OCI-LY7 (cell line): ENCODE results near the gene B3GALT2. TPM values are rescaled to one million over a fixed set of nuclear protein-coding genes. Genes with fewer than 3 reads are reported as not detected.

Experiments used
- BruUV-seq: library from RNA; stranded (reverse); fragments of 400-500 nt; replicated peaks from 2 replicates; lab custom pipeline; 2021; lab: Mats Ljungman, UMichigan
- CTCF ChIA-PET: fragments of 300-600 bp; sonication (Branson Sonifier 250); formaldehyde crosslinking; loops from one replicate; lab custom pipeline; 2022; ENCODE audit warnings: antibody characterized with exemption; ENCODE audit not compliant: unreplicated experiment; lab: Charles Lee
- POLR2A ChIA-PET: fragments of 300-600 bp; sonication (Branson Sonifier 250); formaldehyde crosslinking; loops from one replicate; lab custom pipeline; 2022; ENCODE audit warnings: antibody characterized with exemption; lab: Charles Lee
- DNase-seq: peaks from one replicate; pipeline ENCODE4 v3.0.0-alpha.2; 2015; ENCODE audit warnings: low spot score
- H2AFZ ChIP-seq: fragments of 200-600 bp; sonication (generic), shearing (Covaris generic); 2 replicates; pipeline ENCODE4 v1.6.1; 2014; ENCODE audit warnings: mild to moderate bottlenecking, antibody characterized with exemption, low read length, moderate library complexity
- H3K27ac ChIP-seq: fragments of 200-600 bp; sonication (generic); 2 replicates; pipeline ENCODE4 v1.5.1; 2014; ENCODE audit warnings: mixed run types, low read depth, mild to moderate bottlenecking, moderate library complexity, low read length, inconsistent platforms; ENCODE audit not compliant: poor library complexity, severe bottlenecking
- H3K36me3 ChIP-seq: fragments of 200-600 bp; sonication (generic); 2 replicates; pipeline ENCODE4 v1.6.1; 2014; ENCODE audit warnings: mild to moderate bottlenecking, antibody characterized with exemption, low read length, moderate library complexity, mixed read lengths; ENCODE audit not compliant: insufficient read depth
- H3K4me1 ChIP-seq: fragments of 200-600 bp; sonication (generic); 2 replicates; pipeline ENCODE4 v1.5.1; 2014; ENCODE audit warnings: mild to moderate bottlenecking, low read length; ENCODE audit not compliant: insufficient read depth, poor library complexity, severe bottlenecking
- H3K4me2 ChIP-seq: fragments of 200-600 bp; sonication (generic); 2 replicates; pipeline ENCODE4 v1.6.1; 2014; ENCODE audit warnings: mild to moderate bottlenecking, low read length
- H3K4me3 ChIP-seq: fragments of 200-600 bp; sonication (generic); 2 replicates; pipeline ENCODE4 v1.5.1; 2014; ENCODE audit warnings: mild to moderate bottlenecking, low read depth, low read length; ENCODE audit not compliant: poor library complexity, severe bottlenecking
- H3K79me2 ChIP-seq: fragments of 200-600 bp; sonication (generic); 2 replicates; pipeline ENCODE4 v1.6.1; 2016; ENCODE audit warnings: low read depth, mild to moderate bottlenecking, low read length, moderate library complexity, mixed read lengths; ENCODE audit not compliant: insufficient read depth
- H3K9me2 ChIP-seq: fragments of 200-600 bp; sonication (generic); 2 replicates; pipeline ENCODE4 v1.6.1; 2016; ENCODE audit warnings: mild to moderate bottlenecking, low read length, mixed read lengths; ENCODE audit not compliant: insufficient read depth
- H3K9me3 ChIP-seq: fragments of 200-600 bp; sonication (generic); 2 replicates; pipeline ENCODE4 v1.6.1; 2014; ENCODE audit warnings: mild to moderate bottlenecking, mixed run types, low read length, mixed read lengths
- H4K20me1 ChIP-seq: fragments of 200-600 bp; sonication (generic); 2 replicates; pipeline ENCODE4 v1.6.1; 2014; ENCODE audit warnings: mild to moderate bottlenecking, antibody characterized with exemption, low read length, moderate library complexity, mixed read lengths; ENCODE audit not compliant: insufficient read depth
- CTCF ChIP-seq: fragments of 200-600 bp; sonication (generic); conservative IDR thresholded peaks from 2 replicates; pipeline ENCODE4 v1.5.1; 2014; ENCODE audit warnings: mild to moderate bottlenecking, antibody characterized with exemption, low read length, moderate library complexity, mixed read lengths
- EZH2phosphoT487 ChIP-seq: fragments of 200-600 bp; sonication (generic); IDR thresholded peaks from 2 replicates; pipeline ENCODE4 v1.6.1; 2018; ENCODE audit warnings: low read depth, borderline replicate concordance, mild to moderate bottlenecking, mixed run types, antibody characterized with exemption, low read length, moderate library complexity, mixed read lengths
- intact Hi-C: fragments of 100-400 bp; cut with micrococcal nuclease; formaldehyde crosslinking; loops from one replicate; pipeline ENCODE4 v1.10.0; 2022; ENCODE audit not compliant: unreplicated experiment
- total RNA-seq, 2 experiments: library from RNA; depleted of rRNA in 1 of 2; stranded (reverse); fragments of >200 nt in 1 of 2; shearing (Covaris generic) in 1 of 2; gene quantifications; 2 replicates each; pipeline ENCODE4 v1.2.3, GENCODE V29; 2014 to 2022

Gene B3GALT2
- total RNA-seq, 2 experiments from 2014 or later = not detected

DNA sequence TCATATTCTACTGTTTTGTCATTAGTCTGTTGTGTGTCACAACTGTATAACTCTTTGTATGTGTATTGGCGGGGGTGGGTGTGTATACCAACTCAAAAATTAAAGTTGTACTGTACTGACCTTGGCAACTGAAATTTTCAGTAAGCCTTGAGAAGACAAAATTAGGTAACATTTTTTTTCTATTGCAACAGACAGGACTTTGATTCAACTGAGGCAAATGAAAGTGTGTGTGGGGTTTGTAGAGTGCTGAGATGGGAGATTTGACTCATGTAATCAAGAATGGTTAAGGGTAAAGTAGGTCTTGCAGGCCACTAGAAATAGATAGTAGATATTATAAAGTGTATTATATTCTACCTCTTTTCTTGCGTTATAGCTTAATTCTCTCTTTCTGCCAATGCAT lies 14.6 kb upstream of the B3GALT2 start:
- no peak overlapping the region for H2AFZ ChIP-seq
- ChIA-PET POLR2A (interaction anchor here (0.7 to 1.3 kb wide), 2 partner anchors 11 to 13 kb away, joined by 3 read pairs; no protein-coding TSS in a partner anchor), CTCF (no interaction called here)
- peaks cover 4% of the 10 kb centered on the region; the same call in 1 of the 2 replicates for H3K9me3 ChIP-seq
- no peak overlapping the region for H3K27ac ChIP-seq
- no TSS peak for BruUV-seq
- no peaks in the 10 kb centered on the region for H4K20me1 ChIP-seq
- H3K9me2 ChIP-seq = no peaks in the 10 kb centered on the region
- intact Hi-C loops = no loop called here
- TF ChIP-seq CTCF (no peak), EZH2phosphoT487 (no peak)
- no peak overlapping the region for H3K4me3 ChIP-seq
- H3K36me3 ChIP-seq = peaks cover 21% of the 10 kb centered on the region
- no peak overlapping the region for H3K4me2 ChIP-seq
- no peaks in the 10 kb centered on the region for H3K4me1 ChIP-seq
- no peak for DNase-seq
- H3K79me2 ChIP-seq = peaks cover 18% of the 10 kb centered on the region; the same call in 1 of the 2 replicates

DNA sequence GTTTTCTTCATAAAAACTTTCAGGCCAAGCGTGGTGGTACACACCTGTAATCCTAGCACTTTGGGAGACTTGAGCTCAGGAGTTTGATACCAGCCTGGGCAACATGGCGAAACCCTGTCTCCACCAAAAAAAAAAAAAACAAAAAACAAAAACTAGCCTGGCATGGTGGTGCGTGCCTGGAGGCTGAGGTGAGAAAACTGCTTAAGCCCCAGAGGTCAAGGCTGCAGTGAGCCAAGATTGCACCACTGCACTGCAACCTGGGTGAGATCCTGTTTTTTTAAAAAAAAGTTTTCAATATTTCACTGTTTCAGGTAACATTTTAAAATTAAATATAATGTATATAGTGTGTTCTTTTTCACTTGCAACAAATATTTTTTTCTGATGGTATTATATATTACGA lies 13.5 kb upstream of the B3GALT2 start:
- no peak overlapping the region for H3K27ac ChIP-seq
- DNase-seq = no peak
- H3K9me3 ChIP-seq = no peaks in the 10 kb centered on the region
- no peak overlapping the region for H3K4me2 ChIP-seq
- no peak overlapping the region for H3K4me3 ChIP-seq
- H4K20me1 ChIP-seq = no peaks in the 10 kb centered on the region
- no peaks in the 10 kb centered on the region for H3K9me2 ChIP-seq
- ChIA-PET CTCF (no interaction called here), POLR2A (interaction anchor here (0.6 kb wide), 1 partner anchor 83 kb away, joined by 3 read pairs; no protein-coding TSS in a partner anchor)
- H3K79me2 ChIP-seq = peaks cover 23% of the 10 kb centered on the region; the same call in 1 of the 2 replicates
- no peak for TF ChIP-seq EZH2phosphoT487
- no peak for TF ChIP-seq CTCF
- H3K4me1 ChIP-seq = no peaks in the 10 kb centered on the region
- peaks cover 10% of the 10 kb centered on the region for H3K36me3 ChIP-seq
- no peak overlapping the region for H2AFZ ChIP-seq
- intact Hi-C loops = no loop called here
- BruUV-seq = no TSS peak

- Histone ChIP-seq H3K4me2 (no peak overlapping the region), H4K20me1 (no peaks in the 10 kb centered on the region), H3K9me2 (no peaks in the 10 kb centered on the region), H3K4me3 (no peak overlapping the region), H2AFZ (no peak overlapping the region), H3K27ac (no peak overlapping the region), H3K9me3 (peaks cover 14% of the 10 kb centered on the region), H3K4me1 (no peaks in the 10 kb centered on the region), H3K36me3 (peaks cover 33% of the 10 kb centered on the region), H3K79me2 (peaks cover 26% of the 10 kb centered on the region; the same call in 1 of the 2 replicates)
- DNase-seq = no peak
- ChIA-PET CTCF (no interaction called here), POLR2A (interaction anchor here (0.5 kb wide), 1 partner anchor 664 kb away, joined by 3 read pairs; no protein-coding TSS in a partner anchor)
- TF ChIP-seq EZH2phosphoT487 = no peak
- TF ChIP-seq CTCF = no peak
- BruUV-seq = no TSS peak
- intact Hi-C loops = no loop called here
Observed at GRCh38 chr1:193192586-193192985, 6.2 kb upstream of the B3GALT2 start.
